DMS153 (cell line): ENCODE measurements around the gene INPP1.
"Not testable (repeated sequence)": the region's sequence is repeated elsewhere in the genome, so short reads cannot be mapped to it uniquely, and the experiment has no call there.

ENCODE experiments used
- DNase-seq: peaks from one replicate; lab custom pipeline; 2025; lab: John Stamatoyannopoulos, UW

The INPP1 gene

DNA sequence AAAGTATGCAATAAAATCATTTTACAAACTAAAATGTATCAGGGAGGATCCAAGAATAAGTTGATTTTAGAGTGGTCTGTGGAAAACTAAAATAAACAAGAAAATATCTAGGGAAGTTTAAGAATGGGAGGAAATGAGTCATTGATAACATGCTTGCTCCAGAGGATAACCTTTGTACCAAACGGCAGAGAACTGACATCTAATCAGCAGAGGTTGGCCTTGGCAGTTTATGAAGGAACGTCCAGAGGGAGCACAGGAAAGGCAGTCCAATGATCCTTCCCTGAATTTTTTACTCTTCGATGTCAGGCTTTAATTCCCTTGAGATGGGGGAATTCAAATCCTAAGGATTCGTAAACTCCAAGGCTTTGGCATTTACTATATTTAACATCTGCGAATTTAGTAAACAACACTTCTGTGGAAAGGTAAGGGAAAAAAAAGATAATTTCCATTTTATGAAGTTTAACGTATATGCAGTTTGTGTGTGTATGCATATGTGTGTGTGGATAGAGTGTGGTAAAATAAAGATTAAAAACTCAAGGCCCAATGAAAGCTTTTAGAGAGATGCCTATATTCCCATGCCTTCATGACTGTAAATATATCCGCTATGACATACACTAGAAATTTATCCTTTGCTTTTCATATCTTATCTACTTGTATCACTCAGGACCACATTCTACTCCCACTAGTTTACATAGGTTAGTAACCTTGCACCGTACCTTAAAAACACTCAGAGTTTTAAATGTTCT lies 8.7 kb upstream of the INPP1 start:
- no peak for DNase-seq

GRCh38 chr2:190335225-190335559 lies 8.2 kb upstream of the INPP1 start:
- DNase-seq: no peak

- not testable (repeated sequence) for DNase-seq
Observed at GRCh38 chr2:190335584-190335983, 7.8 kb upstream of the INPP1 start.

- DNase-seq: no peak
Observed at GRCh38 chr2:190336420-190336819, 7.0 kb upstream of the INPP1 start.

DNA sequence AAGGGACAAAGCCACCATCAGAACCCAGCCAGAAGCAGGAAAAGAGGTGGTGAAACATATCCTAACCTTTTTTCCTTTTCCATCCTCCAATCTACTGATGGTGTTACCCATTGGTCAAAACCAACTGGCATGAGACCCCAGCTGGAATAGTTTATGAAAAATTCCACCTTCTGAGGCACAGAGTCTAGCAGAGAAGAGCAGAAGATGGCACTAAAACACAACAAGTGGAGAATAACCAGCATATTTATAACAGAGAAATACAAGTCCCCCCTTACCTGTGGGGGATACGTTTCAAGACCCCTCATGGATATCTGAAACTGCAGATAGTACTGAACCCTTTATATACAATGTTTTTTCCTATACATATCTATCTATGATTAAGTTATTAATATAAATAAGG lies 4.9 kb upstream of the INPP1 start:
- no peak for DNase-seq

DNA sequence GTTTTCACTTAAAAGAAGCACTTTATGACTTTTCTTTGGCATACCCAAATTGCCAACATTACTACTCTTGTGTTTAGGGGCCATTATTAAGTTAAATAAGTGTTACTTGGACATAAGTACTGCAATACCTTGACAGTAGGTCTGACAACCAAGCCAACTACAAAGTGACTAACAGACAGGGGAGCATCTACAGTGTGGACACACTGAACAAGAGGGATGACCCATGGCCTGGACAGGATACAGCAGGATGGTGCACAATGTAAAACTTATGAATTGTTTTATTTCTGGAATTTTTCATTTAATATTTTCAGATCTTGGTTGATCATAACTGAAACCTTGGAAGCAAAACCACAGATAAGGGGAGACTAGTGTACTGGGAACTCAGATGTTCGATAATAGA lies 4.0 kb upstream of the INPP1 start:
- no peak for DNase-seq

DNA sequence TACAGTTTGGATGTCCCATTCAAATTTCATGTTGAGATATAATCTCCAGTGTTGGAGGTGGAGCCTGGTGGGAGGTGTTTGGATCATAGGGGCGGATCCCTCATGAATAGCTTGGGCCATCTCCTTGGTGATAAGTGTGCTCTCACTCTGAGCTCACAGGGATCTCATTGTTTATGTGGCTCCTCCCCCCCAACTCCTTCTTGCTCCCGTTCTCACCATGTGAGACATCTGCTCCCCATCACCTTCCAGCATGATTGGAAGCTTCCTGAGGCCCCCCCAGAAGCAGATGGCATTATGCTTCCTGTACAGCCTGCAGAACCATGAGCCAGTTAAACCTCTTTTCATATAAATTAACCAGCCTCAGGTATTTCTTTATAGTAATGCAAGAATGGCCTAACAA lies 3.0 kb upstream of the INPP1 start:
- DNase-seq: peak; percentile 16

DNA sequence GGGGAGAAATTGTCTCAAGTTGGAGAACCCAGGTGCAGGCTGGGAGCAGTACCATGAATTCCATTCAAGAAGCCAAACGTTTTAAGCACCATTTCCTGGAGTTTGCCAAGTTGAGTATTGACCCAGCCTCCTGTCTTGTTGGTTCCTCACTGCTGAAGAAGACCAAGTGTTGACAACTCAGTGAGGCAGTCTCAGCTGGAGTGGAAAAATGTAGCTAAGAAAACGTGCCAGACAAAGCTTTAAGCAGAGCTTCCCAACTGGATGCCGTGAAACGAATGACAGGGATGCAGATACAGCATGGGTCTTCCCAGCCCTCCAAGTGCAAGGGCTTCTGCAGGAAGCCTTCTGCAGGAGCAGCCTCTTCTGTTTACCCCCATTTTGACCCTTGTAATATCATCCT lies 778 bp upstream of the INPP1 start:
- DNase-seq: no peak

DNA sequence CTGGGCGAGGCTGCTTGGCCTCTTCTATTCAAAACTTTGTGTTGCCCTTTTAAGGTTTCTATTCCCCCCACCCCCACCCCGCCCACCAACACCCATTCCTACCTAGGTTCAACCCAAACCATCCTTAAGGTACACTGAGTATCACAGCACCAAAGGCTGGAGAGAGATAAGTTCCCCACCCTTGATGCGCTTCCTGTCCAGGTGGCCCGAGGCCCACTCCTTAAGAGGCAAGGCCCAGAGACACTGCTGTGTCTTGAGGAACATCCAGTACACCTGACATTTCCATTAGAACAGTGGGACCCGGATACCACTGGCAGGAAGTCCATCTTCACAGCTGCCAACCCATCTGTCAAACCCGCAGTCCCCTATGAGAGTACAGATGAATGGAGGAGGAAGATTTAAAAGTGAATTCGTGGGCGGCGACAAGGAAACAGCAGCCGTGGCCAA lies 277 bp upstream of the INPP1 start:
- no peak for DNase-seq

GRCh38 chr2:190344276-190344827 lies 963 bp downstream of the INPP1 start:
- DNase-seq: peak; percentile 10

- no peak for DNase-seq
Observed at GRCh38 chr2:190350371-190350770, 7.0 kb downstream of the INPP1 start.

DNA sequence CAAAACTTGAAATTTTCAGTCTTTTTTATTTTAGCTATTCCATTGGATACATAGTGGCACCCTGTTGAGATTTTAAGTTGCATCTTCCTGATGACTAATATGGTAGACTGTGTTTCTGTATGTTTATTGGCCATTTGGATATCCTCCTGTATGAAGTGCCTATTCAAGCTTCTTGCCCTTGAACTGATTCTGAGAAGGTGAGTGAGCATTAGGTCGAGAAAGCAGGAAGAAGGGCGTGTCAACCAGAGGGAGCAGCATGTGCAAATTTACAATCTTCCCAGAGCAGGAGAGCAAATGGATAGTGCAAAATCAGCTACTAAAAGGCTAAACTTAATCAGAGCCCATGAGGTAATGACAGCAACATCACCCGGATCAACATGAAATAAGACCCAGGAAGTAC lies 8.6 kb downstream of the INPP1 start:
- DNase-seq: no peak

- peak; percentile 94 for DNase-seq
Observed at GRCh38 chr2:190352668-190353536, 9.5 kb downstream of the INPP1 start.

- DNase-seq: no peak
Observed at GRCh38 chr2:190353537-190353899, 10.1 kb downstream of the INPP1 start.

DNA sequence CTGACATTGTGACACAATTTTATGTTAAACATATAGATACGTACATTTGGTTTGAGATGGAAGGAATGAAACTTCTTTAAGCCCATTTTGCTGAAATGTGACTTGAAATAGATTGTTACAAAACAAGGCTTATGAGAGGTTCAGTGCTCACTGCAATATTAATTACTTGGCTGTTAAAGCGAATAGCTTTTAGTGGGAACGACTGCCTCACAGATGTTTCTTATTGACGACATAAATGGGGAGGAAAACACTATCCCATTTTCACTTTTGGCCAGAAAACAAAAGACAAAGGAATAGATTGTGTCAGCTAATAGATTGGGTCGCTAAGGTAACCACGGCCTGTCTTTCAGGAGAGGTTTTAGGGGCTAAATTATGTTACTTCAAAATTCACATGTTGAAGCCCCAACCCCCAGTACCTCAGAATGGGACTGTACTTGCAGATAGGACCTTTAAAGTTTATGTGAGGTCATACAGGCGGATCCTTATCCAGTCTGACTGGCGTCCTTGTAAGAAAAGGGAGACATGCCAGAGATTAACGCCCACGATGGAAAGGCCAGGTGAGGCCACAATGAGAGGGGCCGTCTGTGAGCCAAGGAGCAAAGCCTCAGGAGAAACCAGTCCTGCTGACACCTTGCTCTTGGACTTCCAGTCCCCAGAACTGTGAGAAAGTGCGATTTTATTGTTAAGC lies 10.8 kb downstream of the INPP1 start:
- no peak for DNase-seq

DNA sequence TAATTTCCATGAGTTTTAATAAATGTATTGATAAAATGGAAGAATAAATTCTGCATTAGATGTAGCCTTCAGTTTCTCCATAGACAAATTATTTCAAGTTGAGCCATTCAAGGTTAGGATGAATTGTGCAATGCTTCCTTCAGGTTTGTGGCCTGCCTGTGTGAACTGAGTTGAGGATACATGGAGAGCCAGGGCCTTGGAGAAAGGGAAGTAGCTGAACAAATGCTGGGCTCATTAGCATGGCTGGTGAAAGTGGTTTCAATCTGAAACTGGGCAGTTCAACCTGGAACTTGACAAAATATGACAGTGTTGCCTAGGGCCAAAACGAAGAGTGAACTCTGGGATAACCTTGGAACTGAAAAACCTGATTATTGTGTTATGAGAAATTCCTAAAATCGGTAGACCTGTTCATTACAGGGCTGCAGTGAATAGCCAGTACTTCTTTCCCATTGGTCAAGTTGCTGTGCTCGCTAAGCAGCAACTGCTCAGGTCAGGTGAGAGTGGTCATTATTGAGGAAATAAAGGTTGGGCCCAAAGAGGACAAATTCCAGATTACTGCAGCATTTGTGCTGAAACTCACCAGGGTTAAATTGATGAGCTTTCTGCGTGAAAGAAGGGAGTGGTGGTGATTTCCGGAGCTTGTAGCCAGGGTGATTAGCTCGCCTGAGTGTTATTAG lies 12.7 kb downstream of the INPP1 start:
- peak; percentile 18 for DNase-seq

DNA sequence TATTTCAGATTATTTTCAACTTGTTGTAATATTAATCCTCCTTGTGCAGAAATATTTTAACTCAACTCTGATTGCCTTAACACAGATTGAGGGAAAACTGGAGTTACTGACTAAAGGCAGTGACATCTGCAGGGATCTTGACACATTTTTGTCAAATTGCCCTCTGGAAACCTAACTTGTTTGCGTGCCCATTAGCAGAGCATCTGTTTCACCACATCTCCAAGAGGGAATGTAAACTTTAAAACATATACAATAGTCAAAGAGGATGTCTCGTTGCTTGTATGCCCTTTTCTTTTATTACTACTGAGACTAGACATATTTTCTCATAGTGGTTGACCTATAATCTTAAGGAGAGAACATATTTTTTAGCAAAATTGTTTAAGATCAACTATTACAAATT lies 14.2 kb downstream of the INPP1 start:
- DNase-seq: no peak

GRCh38 chr2:190358655-190359448 lies 15.5 kb downstream of the INPP1 start:
- not testable (repeated sequence) for DNase-seq

- DNase-seq: no peak
Observed at GRCh38 chr2:190360561-190360960, 17.2 kb downstream of the INPP1 start.

- no peak for DNase-seq
Observed at GRCh38 chr2:190360965-190361364, 17.6 kb downstream of the INPP1 start.

- DNase-seq: no peak
Observed at GRCh38 chr2:190361572-190361971, 18.2 kb downstream of the INPP1 start.
